HG03095 (cell line): ENCODE data around the gene RCAN1.

ENCODE experiments used
- ATAC-seq: cut with Tn5 transposase; IDR thresholded peaks from one replicate; pipeline ENCODE4 v1.9.1; 2021; ENCODE audit warnings: moderate library complexity; ENCODE audit not compliant: unreplicated experiment

Gene RCAN1

DNA sequence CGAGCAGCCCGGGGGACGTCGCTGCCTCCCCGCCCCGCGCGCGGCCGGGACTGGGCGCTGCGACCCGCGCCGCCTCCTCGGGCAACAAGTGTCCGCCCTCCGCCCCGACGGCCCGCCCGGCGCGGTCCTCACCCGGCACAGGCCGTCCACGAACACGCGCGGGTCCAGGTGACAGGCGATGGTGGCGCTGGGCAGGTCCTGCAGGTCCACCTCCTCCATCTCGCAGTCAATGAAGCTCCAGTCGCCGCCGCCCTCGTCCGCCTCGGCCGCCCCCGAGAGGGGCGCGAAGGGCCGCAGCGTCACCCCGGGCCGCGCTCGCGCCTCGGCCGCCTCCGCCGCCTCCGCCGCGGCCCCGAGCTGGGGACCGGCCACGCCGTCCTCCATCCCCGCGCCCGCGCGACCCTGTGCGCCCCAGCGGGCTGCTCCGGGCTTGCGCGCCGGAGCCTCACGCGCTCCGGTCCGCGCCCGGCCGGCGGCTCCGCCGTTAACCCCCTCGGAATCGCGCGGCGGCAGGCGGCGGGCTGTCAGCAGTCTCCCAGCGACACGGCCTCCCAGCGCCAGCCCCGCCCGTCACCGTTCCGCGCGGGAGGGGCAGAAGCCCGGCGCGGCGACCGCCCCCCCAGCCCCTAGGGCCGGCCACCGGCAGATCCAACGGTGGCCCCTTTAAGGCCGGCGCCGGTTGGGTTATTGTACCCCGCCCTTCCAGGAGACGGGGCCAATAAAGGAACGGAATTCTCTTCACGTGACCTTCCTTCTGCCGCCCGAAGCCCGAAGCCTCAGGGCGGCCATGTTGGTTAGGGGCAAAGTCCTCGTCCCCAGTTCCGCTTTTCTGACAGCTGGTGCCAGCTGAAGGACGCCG is at the start of gene RCAN1:
Gene RCAN1, minus strand, starts transcription at position 486 of the 859 bp plus-strand sequence. Its CDS starts 102 bp downstream, at position 384.
- peak; percentile 91 for ATAC-seq

- no peak for ATAC-seq
Observed at GRCh38 chr21:34661848-34662247, 46.9 kb upstream of the RCAN1 start.

- no peak for ATAC-seq
Observed at GRCh38 chr21:34653522-34653921, 38.6 kb upstream of the RCAN1 start.

- no peak for ATAC-seq
Observed at GRCh38 chr21:34651642-34652041, 36.7 kb upstream of the RCAN1 start.

DNA sequence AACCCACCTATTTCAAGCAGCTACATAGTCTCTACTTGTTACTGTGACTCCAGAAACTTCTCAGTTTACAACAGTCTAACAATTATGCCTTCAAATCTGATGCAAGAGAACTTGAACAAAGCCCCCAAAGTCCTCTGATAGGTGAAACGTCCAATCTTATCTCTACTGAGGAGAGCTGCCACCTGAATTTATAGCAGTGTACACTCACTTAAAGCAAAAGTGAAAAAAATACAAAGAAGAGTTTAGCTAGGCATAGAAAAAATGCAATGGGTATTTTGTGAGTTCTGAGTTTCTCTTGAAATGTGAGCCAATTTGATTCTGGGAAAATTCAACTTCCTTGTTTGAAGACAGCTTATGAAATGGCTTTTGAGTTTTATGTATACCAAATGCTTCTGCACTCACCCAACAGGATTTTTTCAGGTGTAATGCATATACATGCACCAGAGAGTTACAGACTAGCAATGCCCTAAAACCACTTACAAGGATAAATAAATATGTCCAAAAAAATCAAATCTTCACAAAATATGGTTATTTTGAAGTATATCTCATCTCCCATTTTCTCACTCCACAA is 36.0 kb upstream of the RCAN1 start:
- no peak for ATAC-seq

GRCh38 chr21:34649400-34649799 is 34.5 kb upstream of the RCAN1 start:
- ATAC-seq: no peak

DNA sequence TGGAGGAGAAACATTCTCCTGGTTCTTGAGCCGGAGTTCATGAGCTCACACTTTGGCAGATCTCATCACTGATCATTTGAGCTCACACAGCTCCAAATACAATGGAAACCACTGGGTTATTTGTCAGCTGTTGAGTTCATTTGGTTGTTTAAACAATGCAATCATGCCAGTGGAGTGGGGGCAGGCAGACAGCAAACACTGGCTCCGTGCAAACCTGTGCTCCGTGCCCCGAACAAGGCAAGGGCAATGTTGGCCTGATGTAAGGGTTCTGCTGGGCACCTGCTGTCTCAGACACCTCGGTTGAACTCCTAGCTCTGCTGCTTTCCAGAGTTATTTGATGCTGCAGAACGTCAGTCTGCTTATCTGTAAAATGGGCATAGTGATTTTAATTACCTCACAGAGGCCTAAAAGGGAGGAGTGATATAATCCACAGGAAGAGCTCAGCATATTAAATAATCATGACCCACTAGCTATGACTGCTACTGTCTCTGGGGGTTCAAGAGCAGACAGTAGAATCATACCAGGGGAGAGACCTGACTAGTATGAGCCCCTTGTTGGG is 33.9 kb upstream of the RCAN1 start:
- no peak for ATAC-seq

DNA sequence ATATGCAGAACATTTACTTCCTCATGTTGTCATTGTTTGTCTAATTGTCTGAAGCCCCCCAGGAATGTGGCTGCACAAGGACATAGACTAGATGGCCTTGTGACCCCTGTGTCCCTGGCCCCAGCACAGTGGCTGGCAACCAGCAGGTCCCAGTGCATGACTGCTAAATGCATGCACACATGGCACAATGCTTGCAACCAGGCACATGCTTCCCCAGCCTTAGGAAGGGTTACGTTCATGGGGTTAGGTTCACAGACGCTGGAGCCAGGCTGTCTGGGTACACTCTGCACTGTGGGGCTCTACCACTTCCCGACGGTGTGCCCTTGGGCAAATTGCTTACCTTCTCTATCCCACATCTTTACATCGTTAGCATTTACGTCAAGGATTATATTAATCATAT is 32.6 kb upstream of the RCAN1 start:
- ATAC-seq: no peak

DNA sequence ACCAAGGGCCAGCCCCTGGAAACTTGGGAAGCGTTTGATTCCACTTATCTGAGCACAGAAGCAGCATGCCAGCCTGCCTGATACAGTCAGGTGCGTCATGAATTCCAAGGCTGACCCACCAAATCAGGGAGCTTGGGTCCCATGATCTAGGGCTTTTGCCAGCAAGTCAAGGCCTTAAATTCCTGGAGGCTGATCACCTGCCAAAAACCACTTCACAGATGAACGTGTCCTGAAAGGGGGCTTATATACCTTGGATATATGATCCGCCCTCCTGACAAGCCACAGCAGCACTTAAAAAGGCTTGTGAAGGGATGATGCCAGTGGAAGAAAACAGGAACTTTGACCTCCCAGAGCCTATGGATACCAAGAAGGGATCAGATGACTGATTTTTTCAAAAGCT is 29.9 kb upstream of the RCAN1 start:
- ATAC-seq: no peak

GRCh38 chr21:34642211-34643075 is 27.5 kb upstream of the RCAN1 start:
- ATAC-seq: peak; percentile 51

- ATAC-seq: no peak
Observed at GRCh38 chr21:34640858-34641257, 25.9 kb upstream of the RCAN1 start.

DNA sequence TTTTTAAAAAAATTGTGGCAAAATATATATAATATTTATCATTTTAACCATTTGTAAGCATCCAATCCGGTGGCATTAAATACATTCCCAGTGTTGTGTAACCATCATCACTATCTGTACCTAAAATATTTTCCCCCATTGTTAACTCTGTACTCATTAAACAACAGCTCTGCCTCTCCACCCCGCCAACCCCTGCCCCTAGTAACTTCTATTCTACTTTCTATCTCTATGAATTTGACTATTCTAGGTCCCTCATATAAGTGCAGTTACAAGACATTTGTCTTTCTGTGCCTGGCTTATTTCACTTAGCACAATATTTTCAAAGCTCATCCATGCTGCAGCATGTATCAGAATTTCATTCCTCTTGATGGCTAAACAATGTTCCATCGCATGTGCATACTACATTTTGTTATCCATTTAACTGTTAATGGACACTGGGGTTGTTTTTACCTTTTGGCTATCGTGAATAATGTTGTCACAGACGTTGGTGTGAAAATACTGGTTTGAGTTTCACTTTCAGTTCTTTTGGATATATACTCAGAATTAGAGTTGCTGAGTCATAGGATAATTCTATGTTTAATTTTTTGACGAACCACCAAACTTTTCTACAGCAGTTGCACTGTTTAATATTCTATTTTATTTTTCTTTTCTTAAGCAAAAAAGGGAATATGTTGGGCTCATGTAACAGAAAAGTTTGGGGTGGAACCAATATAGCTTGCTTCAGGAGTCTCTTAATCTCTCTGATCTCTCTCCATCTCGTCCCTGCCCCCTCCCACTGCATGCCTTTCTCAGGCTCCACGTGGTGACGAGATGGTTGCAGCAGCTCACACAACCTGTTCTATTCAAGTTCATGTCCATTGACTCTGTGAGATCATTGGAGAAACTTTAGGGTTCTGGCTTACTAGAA is 25.2 kb upstream of the RCAN1 start:
- no peak for ATAC-seq

GRCh38 chr21:34639250-34639649 is 24.3 kb upstream of the RCAN1 start:
- no peak for ATAC-seq

- ATAC-seq: no peak
Observed at GRCh38 chr21:34636961-34637360, 22.0 kb upstream of the RCAN1 start.

- no peak for ATAC-seq
Observed at GRCh38 chr21:34635307-34635706, 20.4 kb upstream of the RCAN1 start.

- no peak for ATAC-seq
Observed at GRCh38 chr21:34632498-34632897, 17.6 kb upstream of the RCAN1 start.

- ATAC-seq: no peak
Observed at GRCh38 chr21:34630536-34631143, 15.7 kb upstream of the RCAN1 start.

DNA sequence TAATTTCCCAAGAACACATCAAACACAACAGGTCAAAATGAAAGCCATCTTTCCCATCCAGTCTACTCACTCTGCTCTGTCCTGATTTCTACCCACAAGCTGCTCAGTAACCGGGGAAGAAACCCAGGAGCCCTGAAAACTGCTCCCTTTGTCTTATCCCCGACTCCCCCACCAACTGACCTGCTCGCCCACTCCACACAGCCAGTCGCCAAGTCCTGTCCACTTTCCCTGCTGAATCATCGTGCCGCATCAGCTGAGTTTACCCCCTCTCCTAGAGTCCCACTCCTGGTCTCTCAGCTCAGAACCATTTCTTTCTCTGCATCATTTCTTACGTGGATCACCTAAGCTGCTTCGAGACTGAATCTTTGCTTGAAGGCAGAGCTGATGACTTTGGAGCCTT is 11.2 kb upstream of the RCAN1 start:
- ATAC-seq: no peak

GRCh38 chr21:34625030-34625593 is 10.2 kb upstream of the RCAN1 start:
- no peak for ATAC-seq
